HFFc6 (cell line): Measurements from ENCODE around the gene C1orf115. TPM values are rescaled to one million over a fixed set of nuclear protein-coding genes. Genes with fewer than 3 reads are reported as not detected.

Experiments used
- DNase-seq: peaks from one replicate; pipeline ENCODE4 v3.0.0-alpha.2; 2018
- H3K27ac Mint-ChIP-seq: 2 replicates; pipeline ENCODE4 v1.8.0; 2020; ENCODE audit warnings: mild to moderate bottlenecking, mixed read lengths
- H3K27me3 Mint-ChIP-seq: 2 replicates; pipeline ENCODE4 v1.8.0; 2021; ENCODE audit warnings: mild to moderate bottlenecking, moderate library complexity, mixed read lengths; ENCODE audit not compliant: insufficient read depth
- H3K36me3 Mint-ChIP-seq: 2 replicates; pipeline ENCODE4 v1.8.0; 2021; ENCODE audit warnings: low read depth, mixed read lengths
- H3K4me1 Mint-ChIP-seq: 2 replicates; pipeline ENCODE4 v1.8.0; 2020; ENCODE audit warnings: low read depth, mixed read lengths
- H3K4me3 Mint-ChIP-seq: 2 replicates; pipeline ENCODE4 v1.8.0; 2020; ENCODE audit warnings: mild to moderate bottlenecking, moderate library complexity, mixed read lengths
- H3K9me3 Mint-ChIP-seq: 2 replicates; pipeline ENCODE4 v1.8.0; 2020; ENCODE audit warnings: mild to moderate bottlenecking, mixed read lengths
- total RNA-seq, 6 experiments: library from RNA; stranded (reverse); fragmentation: NEBNext Ultra II Directional; extraction: Animal tissue kit (Norgen Biotek cat#: 25700); gene quantifications; 2 replicates in 1 of 6; 3 replicates in 5 of 6; pipeline ENCODE4 v1.2.3, GENCODE V29; 2021
- TF ChIP-seq, protein P1 (sequence below): fragments of 200-600 bp; sonication (generic); IDR thresholded peaks from 2 replicates; pipeline ENCODE4 v1.5.0; 2021; ENCODE audit warnings: antibody characterized with exemption, mild to moderate bottlenecking

Gene C1orf115
- total RNA-seq, 6 experiments from 2014 or later: 0.08 to 0.50 (median 0.19) TPM

DNA sequence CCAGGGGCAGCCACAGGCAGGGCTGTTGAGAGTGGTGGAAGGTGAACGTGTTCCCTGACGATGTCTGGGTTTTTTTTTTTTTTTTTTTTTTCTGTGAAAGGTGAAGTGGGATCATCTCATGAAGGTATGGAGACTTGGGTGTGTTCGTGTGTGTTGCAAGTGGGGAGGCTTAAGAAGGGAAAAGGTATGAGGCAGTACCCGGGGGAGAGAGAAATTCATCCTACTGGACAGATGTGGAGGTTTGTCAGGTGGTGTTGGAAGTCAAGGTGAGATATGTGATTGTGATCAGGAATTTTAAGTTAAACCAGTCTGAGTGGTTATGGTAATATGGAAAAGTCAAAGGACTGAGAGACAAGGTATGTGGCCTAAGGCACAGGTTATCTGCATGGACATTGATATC lies 5.3 kb downstream of the C1orf115 start:
- Mint-ChIP-seq H3K9me3 (no peaks in the 10 kb centered on the region), H3K4me3 (no peak overlapping the region), H3K27me3 (no peaks in the 10 kb centered on the region; the same call in none of the 2 replicates), H3K4me1 (no peaks in the 10 kb centered on the region; the same call in 1 of the 2 replicates), H3K36me3 (no peaks in the 10 kb centered on the region), H3K27ac (no peak overlapping the region)
- TF ChIP-seq, protein P1, sequence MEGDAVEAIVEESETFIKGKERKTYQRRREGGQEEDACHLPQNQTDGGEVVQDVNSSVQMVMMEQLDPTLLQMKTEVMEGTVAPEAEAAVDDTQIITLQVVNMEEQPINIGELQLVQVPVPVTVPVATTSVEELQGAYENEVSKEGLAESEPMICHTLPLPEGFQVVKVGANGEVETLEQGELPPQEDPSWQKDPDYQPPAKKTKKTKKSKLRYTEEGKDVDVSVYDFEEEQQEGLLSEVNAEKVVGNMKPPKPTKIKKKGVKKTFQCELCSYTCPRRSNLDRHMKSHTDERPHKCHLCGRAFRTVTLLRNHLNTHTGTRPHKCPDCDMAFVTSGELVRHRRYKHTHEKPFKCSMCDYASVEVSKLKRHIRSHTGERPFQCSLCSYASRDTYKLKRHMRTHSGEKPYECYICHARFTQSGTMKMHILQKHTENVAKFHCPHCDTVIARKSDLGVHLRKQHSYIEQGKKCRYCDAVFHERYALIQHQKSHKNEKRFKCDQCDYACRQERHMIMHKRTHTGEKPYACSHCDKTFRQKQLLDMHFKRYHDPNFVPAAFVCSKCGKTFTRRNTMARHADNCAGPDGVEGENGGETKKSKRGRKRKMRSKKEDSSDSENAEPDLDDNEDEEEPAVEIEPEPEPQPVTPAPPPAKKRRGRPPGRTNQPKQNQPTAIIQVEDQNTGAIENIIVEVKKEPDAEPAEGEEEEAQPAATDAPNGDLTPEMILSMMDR: no peak
- DNase-seq: no peak

DNA sequence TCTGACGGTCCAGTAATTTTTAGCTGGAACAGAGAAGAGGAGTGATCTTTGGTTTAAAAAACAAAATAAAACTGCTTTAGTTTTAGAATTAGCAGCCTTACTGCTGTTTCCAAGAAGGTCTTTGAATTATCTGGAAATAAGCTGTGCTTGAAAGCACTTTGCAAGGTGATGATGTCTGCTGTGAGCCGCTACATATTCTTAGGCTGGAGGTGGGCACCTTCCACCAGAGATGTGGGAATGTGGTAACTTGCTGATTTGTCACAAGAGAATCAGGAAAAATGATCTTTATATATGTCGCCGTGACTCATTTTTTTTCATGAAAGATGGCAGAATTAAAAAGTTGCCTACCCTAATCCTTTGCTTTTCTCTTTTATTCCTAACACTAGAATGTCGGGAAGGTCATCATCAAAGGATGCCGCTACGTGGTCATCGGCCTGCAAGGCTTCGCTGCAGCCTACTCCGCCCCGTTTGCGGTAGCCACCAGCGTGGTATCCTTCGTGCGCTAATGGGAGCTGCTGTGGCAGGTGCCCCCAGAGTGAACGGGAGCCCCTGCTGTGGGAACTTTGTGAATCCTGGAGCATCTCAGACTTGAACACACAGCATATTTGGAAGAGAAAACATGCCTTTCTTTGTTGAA lies 6.2 kb downstream of the C1orf115 start:
- Mint-ChIP-seq H3K27me3 (no peaks in the 10 kb centered on the region; the same call in none of the 2 replicates), H3K9me3 (no peaks in the 10 kb centered on the region), H3K4me3 (no peak overlapping the region), H3K36me3 (no peaks in the 10 kb centered on the region), H3K4me1 (no peaks in the 10 kb centered on the region; the same call in 1 of the 2 replicates), H3K27ac (no peak overlapping the region)
- TF ChIP-seq, protein P1: no peak
- no peak for DNase-seq

DNA sequence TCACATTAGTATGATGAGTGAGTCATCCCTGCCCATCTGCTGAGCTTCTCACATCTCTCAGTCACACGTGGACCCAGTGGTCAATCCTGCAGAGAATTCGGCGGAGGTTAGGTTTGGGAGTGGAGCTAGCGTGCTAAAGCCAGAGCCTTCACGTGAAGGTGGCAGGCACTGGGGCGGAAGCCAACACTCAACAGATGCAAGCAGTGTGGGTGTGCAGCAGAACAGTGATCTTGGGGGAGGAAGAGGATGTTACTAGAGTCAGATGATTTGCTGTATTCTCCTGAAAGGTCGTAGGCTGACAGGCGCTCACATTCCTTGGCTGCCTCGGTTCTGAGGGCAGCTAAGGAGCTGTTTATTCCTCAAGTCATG lies 6.7 kb downstream of the C1orf115 start:
- DNase-seq: no peak
- Mint-ChIP-seq H3K27me3 (no peaks in the 10 kb centered on the region; the same call in 1 of the 2 replicates), H3K4me3 (no peak overlapping the region), H3K4me1 (no peaks in the 10 kb centered on the region; the same call in 1 of the 2 replicates), H3K36me3 (no peaks in the 10 kb centered on the region), H3K9me3 (no peaks in the 10 kb centered on the region), H3K27ac (no peak overlapping the region)
- TF ChIP-seq, protein P1: no peak

DNA sequence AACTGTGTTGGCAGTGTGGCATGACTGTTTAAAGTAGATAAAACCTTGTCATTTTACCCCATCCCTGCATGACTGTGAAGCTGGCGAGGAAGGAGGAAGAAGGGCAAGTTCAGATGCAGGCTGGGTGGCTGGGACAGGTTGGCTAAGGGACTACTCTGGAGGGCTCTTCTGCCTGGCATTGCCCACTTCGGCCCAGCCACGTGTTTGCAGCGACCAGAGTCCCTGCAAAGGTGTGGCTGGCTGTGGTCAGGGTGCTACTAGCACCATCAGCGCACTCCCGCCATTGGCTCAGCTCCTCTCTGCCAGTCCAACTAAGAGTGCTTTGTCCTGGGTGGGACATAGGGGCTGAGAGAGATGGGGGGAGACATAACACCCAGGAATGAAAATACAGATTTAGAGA lies 7.2 kb downstream of the C1orf115 start:
- Mint-ChIP-seq H3K4me3 (no peak overlapping the region), H3K36me3 (no peaks in the 10 kb centered on the region), H3K27me3 (no peaks in the 10 kb centered on the region; the same call in 1 of the 2 replicates), H3K9me3 (no peaks in the 10 kb centered on the region), H3K4me1 (peaks cover 4% of the 10 kb centered on the region; the same call in 1 of the 2 replicates), H3K27ac (no peak overlapping the region)
- no peak for DNase-seq
- TF ChIP-seq, protein P1: no peak

DNA sequence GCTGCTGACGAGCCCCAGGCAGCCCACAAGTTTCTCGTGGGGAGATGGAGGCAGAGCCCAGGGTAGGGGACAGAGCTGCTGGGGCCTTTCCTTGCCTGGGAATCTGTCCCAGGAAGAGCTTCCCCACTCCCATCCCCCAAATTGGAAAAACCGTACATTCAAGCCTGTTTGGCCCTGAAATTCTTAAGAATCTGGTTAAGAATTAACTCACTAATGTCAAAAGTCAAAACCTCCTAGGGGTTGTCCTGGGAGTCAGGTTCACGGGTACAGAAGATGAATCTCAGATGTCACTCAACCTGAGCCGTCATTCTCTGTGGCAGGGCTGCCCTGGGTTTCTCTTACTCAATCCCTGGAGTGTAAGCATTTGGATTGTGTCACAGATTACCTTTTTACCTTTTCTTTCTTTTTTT lies 8.4 kb downstream of the C1orf115 start:
- DNase-seq: no peak
- Mint-ChIP-seq H3K27me3 (no peaks in the 10 kb centered on the region; the same call in 1 of the 2 replicates), H3K27ac (no peak overlapping the region), H3K36me3 (no peaks in the 10 kb centered on the region), H3K4me3 (no peak overlapping the region), H3K9me3 (no peaks in the 10 kb centered on the region), H3K4me1 (peaks cover 6% of the 10 kb centered on the region; the same call in 1 of the 2 replicates)
- TF ChIP-seq, protein P1: no peak
